Erythroblast (primary cell): ENCODE data around the gene CD6.

Experiments
- GATA1 ChIP-seq: IDR thresholded peaks from 2 replicates; pipeline ENCODE4 v1.6.1; 2011; ENCODE audit warnings: low read depth, mild to moderate bottlenecking, control low read depth, low read length, moderate library complexity
- POLR2A ChIP-seq: IDR thresholded peaks from 2 replicates; pipeline ENCODE4 v1.6.1; 2011; ENCODE audit warnings: mild to moderate bottlenecking, low read length

DNA sequence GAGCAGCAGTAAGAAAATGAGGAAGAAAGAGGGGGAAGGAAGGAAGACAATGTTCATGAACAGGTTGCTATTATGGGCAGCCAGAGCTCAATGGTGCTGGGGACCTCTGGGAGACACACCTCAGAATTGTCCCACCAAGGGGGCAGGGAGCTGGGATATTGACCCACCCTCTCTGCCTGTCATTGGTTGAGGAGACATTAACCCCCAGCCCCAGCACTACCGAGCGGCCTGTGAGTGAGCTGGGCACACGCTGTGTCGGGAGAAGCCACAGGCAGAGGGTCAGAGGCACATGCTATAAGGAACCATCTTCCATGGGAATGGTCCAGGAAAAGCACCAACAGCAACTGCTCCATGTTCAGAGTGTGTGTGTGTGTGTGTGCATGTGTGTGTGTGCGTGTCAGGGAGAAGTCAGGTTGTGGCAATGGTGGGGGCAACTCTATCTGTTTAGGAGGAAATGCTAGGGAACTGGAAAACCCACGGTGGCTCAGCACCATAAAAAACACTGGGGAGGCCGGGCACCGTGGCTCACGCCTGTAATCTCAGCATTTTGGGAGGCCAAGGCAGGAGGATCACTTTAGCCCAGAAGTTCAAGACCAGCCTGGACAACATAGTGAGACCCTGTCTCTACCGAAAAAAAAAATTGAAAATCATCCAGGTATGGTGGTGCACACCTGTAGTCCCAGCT is 49.2 kb downstream of the CD6 start:
- no peak for TF ChIP-seq POLR2A
- TF ChIP-seq GATA1 = no peak
